PC-9 (cell line): Measurements from ENCODE around the gene EXOC1.

Source experiments
- EZH2 ChIP-seq: fragments of 200-600 bp; sonication (generic); IDR thresholded peaks from 2 replicates; pipeline ENCODE4 v1.8.0; 2017; ENCODE audit warnings: antibody characterized with exemption, low read depth
- TF ChIP-seq, protein P1 (sequence below): fragments of 200-600 bp; sonication (generic); conservative IDR thresholded peaks from 2 replicates; pipeline ENCODE4 v1.6.1; 2017; ENCODE audit warnings: mixed run types, antibody characterized with exemption, mild to moderate bottlenecking, moderate library complexity

- TF ChIP-seq, protein P1, sequence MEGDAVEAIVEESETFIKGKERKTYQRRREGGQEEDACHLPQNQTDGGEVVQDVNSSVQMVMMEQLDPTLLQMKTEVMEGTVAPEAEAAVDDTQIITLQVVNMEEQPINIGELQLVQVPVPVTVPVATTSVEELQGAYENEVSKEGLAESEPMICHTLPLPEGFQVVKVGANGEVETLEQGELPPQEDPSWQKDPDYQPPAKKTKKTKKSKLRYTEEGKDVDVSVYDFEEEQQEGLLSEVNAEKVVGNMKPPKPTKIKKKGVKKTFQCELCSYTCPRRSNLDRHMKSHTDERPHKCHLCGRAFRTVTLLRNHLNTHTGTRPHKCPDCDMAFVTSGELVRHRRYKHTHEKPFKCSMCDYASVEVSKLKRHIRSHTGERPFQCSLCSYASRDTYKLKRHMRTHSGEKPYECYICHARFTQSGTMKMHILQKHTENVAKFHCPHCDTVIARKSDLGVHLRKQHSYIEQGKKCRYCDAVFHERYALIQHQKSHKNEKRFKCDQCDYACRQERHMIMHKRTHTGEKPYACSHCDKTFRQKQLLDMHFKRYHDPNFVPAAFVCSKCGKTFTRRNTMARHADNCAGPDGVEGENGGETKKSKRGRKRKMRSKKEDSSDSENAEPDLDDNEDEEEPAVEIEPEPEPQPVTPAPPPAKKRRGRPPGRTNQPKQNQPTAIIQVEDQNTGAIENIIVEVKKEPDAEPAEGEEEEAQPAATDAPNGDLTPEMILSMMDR = no peak
- TF ChIP-seq EZH2 = no peak
Measured at GRCh38 chr4:55838952-55839351, 14.5 kb upstream of the EXOC1 start.
